Measurements from ENCODE around the gene RAPGEF2. TPM values are rescaled to one million over a fixed set of nuclear protein-coding genes. Genes with fewer than 3 reads are reported as not detected.
"Not testable (repeated sequence)": the region's sequence is repeated elsewhere in the genome, so short reads cannot be mapped to it uniquely, and the experiment has no call there.

Gene RAPGEF2
- total and polyA plus RNA-seq, 2 donors (not counting 1 experiment from before 2014, with no cell fraction given), result 10.9 to 45.8 TPM

DNA sequence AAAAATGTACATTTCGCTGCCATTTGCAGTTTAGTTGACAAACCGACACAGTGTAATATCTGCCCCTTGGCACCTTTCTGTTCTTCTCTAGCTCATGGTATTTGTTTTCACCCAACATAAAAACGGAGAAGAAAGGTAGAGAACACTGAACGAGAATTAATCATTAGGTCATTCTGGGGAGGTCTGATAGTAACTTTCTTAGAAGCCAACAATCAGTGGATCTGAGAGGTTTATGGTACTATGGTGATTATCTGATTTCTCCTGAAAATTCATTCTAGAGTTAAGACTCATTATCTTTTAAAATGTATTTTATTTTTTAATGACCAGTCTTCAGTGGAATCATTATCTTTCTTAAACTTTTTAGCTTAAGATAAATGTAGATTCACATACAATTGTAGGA is 8.5 kb downstream of the RAPGEF2 start:
- ATAC-seq (ENCODE audit: low read depth) (no peak), DNase-seq (no peak)
- TF ChIP-seq EZH2 (IDR thresholded peaks at IDR 0.05; ENCODE audit: borderline replicate concordance, insufficient read depth, low read depth, low read length, poor library complexity, severe bottlenecking), result no peak
- TF ChIP-seq, protein P1, sequence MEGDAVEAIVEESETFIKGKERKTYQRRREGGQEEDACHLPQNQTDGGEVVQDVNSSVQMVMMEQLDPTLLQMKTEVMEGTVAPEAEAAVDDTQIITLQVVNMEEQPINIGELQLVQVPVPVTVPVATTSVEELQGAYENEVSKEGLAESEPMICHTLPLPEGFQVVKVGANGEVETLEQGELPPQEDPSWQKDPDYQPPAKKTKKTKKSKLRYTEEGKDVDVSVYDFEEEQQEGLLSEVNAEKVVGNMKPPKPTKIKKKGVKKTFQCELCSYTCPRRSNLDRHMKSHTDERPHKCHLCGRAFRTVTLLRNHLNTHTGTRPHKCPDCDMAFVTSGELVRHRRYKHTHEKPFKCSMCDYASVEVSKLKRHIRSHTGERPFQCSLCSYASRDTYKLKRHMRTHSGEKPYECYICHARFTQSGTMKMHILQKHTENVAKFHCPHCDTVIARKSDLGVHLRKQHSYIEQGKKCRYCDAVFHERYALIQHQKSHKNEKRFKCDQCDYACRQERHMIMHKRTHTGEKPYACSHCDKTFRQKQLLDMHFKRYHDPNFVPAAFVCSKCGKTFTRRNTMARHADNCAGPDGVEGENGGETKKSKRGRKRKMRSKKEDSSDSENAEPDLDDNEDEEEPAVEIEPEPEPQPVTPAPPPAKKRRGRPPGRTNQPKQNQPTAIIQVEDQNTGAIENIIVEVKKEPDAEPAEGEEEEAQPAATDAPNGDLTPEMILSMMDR (IDR thresholded peaks at IDR 0.05), result no peak
- no peaks in the 10 kb centered on the region for H3K27me3 Mint-ChIP-seq
- no CpG with 5 or more reads among the region's 4 CpGs for WGBS (ENCODE audit: insufficient coverage)
- peaks cover 0 to 1% (median 0%) of the 10 kb centered on the region in 3 donors for H3K9me3 ChIP-seq (ENCODE audit: control extremely low read depth in 1 of 3, control insufficient read depth in 2 of 3, insufficient read depth in 1 of 3, low read length in 2 of 3)
- H3K27ac ChIP-seq (ENCODE audit: low read length in 2 of 2), result no peak overlapping the region
- H3K4me2 ChIP-seq (replicated peaks; ENCODE audit: low read depth, low read length, poor library complexity, severe bottlenecking), result no peak overlapping the region
- ChIA-PET CTCF (no interaction called here), POLR2A (no interaction called here)
- intact Hi-C loops (cut with micrococcal nuclease), result no loop called here
- H3K27me3 ChIP-seq (replicated peaks in 1 of 4; ENCODE audit: control extremely low read depth in 1 of 4, control insufficient read depth in 3 of 4, insufficient read depth in 4 of 4, low read length in 3 of 4), result no peaks in the 10 kb centered on the region
- H4K20me1 ChIP-seq (ENCODE audit: control insufficient read depth, insufficient read depth, low read length, poor library complexity, severe bottlenecking), result peaks cover 24% of the 10 kb centered on the region
- H3K9me3 Mint-ChIP-seq (ENCODE audit: insufficient read depth), result no peaks in the 10 kb centered on the region
- H3K9ac ChIP-seq (ENCODE audit: low read length), result no peak overlapping the region
- no peaks in the 10 kb centered on the region for H3K36me3 ChIP-seq (replicated peaks in 1 of 2; ENCODE audit: control extremely low read depth in 1 of 2, control insufficient read depth in 1 of 2, extremely low read depth in 1 of 2, insufficient read depth in 2 of 2, low read length in 1 of 2)
- peaks cover 43% of the 10 kb centered on the region for H3K79me2 ChIP-seq (ENCODE audit: control insufficient read depth, insufficient read depth, low read length)
- H3K4me1 ChIP-seq (ENCODE audit: control insufficient read depth in 2 of 2, insufficient read depth in 2 of 2, low read length in 2 of 2), result no peaks in the 10 kb centered on the region
- no peak overlapping the region for H3K4me3 Mint-ChIP-seq
- H2AFZ ChIP-seq (ENCODE audit: insufficient read depth, low read depth, low read length, poor library complexity, severe bottlenecking), result no peak overlapping the region
- H3K4me3 ChIP-seq (ENCODE audit: control extremely low read depth in 1 of 5, extremely low read depth in 1 of 5, insufficient read depth in 1 of 5, low read depth in 2 of 5, low read length in 4 of 5), result no peak overlapping the region
- H3K4me1 Mint-ChIP-seq, result peaks cover 21% of the 10 kb centered on the region
- H3K27ac Mint-ChIP-seq, result no peak overlapping the region

DNA sequence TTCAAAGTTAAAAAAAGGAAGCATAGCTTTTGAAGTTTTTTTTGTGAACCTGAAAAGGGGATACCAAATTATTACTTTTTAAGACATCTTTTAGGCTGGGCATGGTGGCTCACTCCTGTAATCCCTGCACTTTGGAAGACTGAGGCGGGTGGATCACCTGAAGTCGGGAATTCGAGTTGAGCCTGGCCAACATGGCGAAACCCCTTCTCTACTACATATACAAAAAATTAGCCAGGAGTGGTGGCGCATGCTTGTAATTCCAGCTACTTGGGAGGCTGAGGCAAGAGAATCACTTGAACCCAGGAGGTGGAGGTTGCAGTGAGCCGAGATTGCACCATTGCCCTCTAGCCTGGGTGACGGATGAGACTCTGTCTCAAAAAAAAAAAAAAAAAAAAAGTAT is 10.5 kb downstream of the RAPGEF2 start:
- intact Hi-C loops (cut with micrococcal nuclease); H3K27ac ChIP-seq (ENCODE audit: low read length in 2 of 2); H3K27me3 Mint-ChIP-seq; H3K27ac Mint-ChIP-seq; H3K4me3 ChIP-seq (ENCODE audit: control extremely low read depth in 1 of 5, extremely low read depth in 1 of 5, insufficient read depth in 1 of 5, low read depth in 2 of 5, low read length in 4 of 5); H3K9ac ChIP-seq (ENCODE audit: low read length); POLR2A ChIA-PET; H3K36me3 ChIP-seq (replicated peaks in 1 of 2; ENCODE audit: control extremely low read depth in 1 of 2, control insufficient read depth in 1 of 2, extremely low read depth in 1 of 2, insufficient read depth in 2 of 2, low read length in 1 of 2); H2AFZ ChIP-seq (ENCODE audit: insufficient read depth, low read depth, low read length, poor library complexity, severe bottlenecking); ATAC-seq (ENCODE audit: low read depth); H3K4me1 ChIP-seq (ENCODE audit: control insufficient read depth in 2 of 2, insufficient read depth in 2 of 2, low read length in 2 of 2); H3K4me2 ChIP-seq (replicated peaks; ENCODE audit: low read depth, low read length, poor library complexity, severe bottlenecking); H3K9me3 Mint-ChIP-seq (ENCODE audit: insufficient read depth); H3K4me3 Mint-ChIP-seq; H3K9me3 ChIP-seq (ENCODE audit: control extremely low read depth in 1 of 3, control insufficient read depth in 2 of 3, insufficient read depth in 1 of 3, low read length in 2 of 3); H3K27me3 ChIP-seq (replicated peaks in 1 of 4; ENCODE audit: control extremely low read depth in 1 of 4, control insufficient read depth in 3 of 4, insufficient read depth in 4 of 4, low read length in 3 of 4); DNase-seq: not testable (repeated sequence)
- peaks cover 22% of the 10 kb centered on the region for H3K4me1 Mint-ChIP-seq
- CTCF ChIA-PET, result interaction anchor here (0.7 kb wide), 1 partner anchor 39 kb away, joined by 4 read pairs; no protein-coding TSS in a partner anchor
- Histone ChIP-seq H4K20me1 (ENCODE audit: control insufficient read depth, insufficient read depth, low read length, poor library complexity, severe bottlenecking) (peaks cover 25% of the 10 kb centered on the region), H3K79me2 (ENCODE audit: control insufficient read depth, insufficient read depth, low read length) (peaks cover 42% of the 10 kb centered on the region)
- 100% methylated on average over 1 of the region's 7 CpGs for WGBS (ENCODE audit: insufficient coverage)

DNA sequence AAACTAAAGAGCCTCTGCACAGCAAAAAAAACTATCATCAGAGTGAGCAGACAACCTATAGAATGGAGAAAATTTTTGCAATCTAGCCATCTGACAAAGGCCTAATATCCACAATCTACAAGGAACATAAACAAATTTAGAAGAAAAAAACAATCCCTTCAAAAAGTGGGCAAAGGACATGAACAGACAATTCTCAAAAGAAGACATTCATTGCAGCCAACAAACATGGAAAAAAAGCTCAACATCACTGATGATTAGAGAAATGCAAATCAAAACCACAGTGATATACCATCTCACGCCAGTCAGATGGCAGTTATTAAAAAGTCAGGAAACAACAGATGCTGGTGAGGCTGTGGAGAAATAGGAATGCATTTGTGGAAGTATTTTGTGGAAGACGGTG is 13.2 kb downstream of the RAPGEF2 start:
- peaks cover 42% of the 10 kb centered on the region for H3K79me2 ChIP-seq (ENCODE audit: control insufficient read depth, insufficient read depth, low read length)
- H3K27ac Mint-ChIP-seq, result not testable (repeated sequence)

More for the DNA sequence above, 13.2 kb downstream of the RAPGEF2 start:
- H3K4me1 ChIP-seq (ENCODE audit: control insufficient read depth in 2 of 2, insufficient read depth in 2 of 2, low read length in 2 of 2); DNase-seq; H3K4me2 ChIP-seq (replicated peaks; ENCODE audit: low read depth, low read length, poor library complexity, severe bottlenecking); H3K36me3 ChIP-seq (replicated peaks in 1 of 2; ENCODE audit: control extremely low read depth in 1 of 2, control insufficient read depth in 1 of 2, extremely low read depth in 1 of 2, insufficient read depth in 2 of 2, low read length in 1 of 2); H3K9me3 Mint-ChIP-seq (ENCODE audit: insufficient read depth); H3K4me3 Mint-ChIP-seq; H3K27me3 Mint-ChIP-seq; H3K9me3 ChIP-seq (ENCODE audit: control extremely low read depth in 1 of 3, control insufficient read depth in 2 of 3, insufficient read depth in 1 of 3, low read length in 2 of 3); POLR2A ChIA-PET; H2AFZ ChIP-seq (ENCODE audit: insufficient read depth, low read depth, low read length, poor library complexity, severe bottlenecking); H3K4me3 ChIP-seq (ENCODE audit: control extremely low read depth in 1 of 5, extremely low read depth in 1 of 5, insufficient read depth in 1 of 5, low read depth in 2 of 5, low read length in 4 of 5); H3K27ac ChIP-seq (ENCODE audit: low read length in 2 of 2); ATAC-seq (ENCODE audit: low read depth); H3K9ac ChIP-seq (ENCODE audit: low read length); intact Hi-C loops (cut with micrococcal nuclease); H3K27me3 ChIP-seq (replicated peaks in 1 of 4; ENCODE audit: control extremely low read depth in 1 of 4, control insufficient read depth in 3 of 4, insufficient read depth in 4 of 4, low read length in 3 of 4); CTCF ChIA-PET: not testable (repeated sequence)
- H3K4me1 Mint-ChIP-seq, result peaks cover 18% of the 10 kb centered on the region
- peaks cover 13% of the 10 kb centered on the region for H4K20me1 ChIP-seq (ENCODE audit: control insufficient read depth, insufficient read depth, low read length, poor library complexity, severe bottlenecking)
- WGBS (ENCODE audit: insufficient coverage), result no CpG with 5 or more reads among the region's 2 CpGs

Data from B cell (primary cell).